ENCODE results near the gene GCC1. TPM values are rescaled to one million over a fixed set of nuclear protein-coding genes. Genes with fewer than 3 reads are reported as not detected.

The GCC1 gene
- total RNA-seq, 1 experiment from 2014 or later, result 25.2 TPM

- H4K20me1 ChIP-seq (ENCODE audit: insufficient read depth), result no peaks in the 10 kb centered on the region
- 0 out of 2 replicates have a peak, but pooled peaks cover 3% of the 10 kb centered on the region for H3K36me3 ChIP-seq (ENCODE audit: low read depth)
- CTCF ChIA-PET, result interaction anchor here (0.7 kb wide), 1 partner anchor 376 kb away, joined by 3 read pairs; no protein-coding TSS in a partner anchor
- H3K4me2 ChIP-seq, result no peak overlapping the region
- no peak overlapping the region for H2AFZ ChIP-seq
- no peak overlapping the region for H3K27ac ChIP-seq
- H3K79me2 ChIP-seq (ENCODE audit: low read depth), result no peaks in the 10 kb centered on the region
- H3K9me2 ChIP-seq (ENCODE audit: insufficient read depth), result no peaks in the 10 kb centered on the region
- no TSS peak for BruUV-seq (replicated peaks)
- POLR2A ChIA-PET (ENCODE audit: unreplicated experiment), result no interaction called here
- H3K9me3 ChIP-seq (ENCODE audit: insufficient read depth, low read depth), result no peaks in the 10 kb centered on the region
- peaks cover 7% of the 10 kb centered on the region; the same call in 1 of the 2 replicates for H3K27me3 ChIP-seq (ENCODE audit: insufficient read depth, low read depth)
- intact Hi-C loops (cut with micrococcal nuclease; ENCODE audit: unreplicated experiment), result no loop called here
- no peak for DNase-seq
- H3F3A ChIP-seq (ENCODE audit: insufficient read depth, low read depth), result no peaks in the 10 kb centered on the region
- H3K4me3 ChIP-seq, result no peak overlapping the region
- TF ChIP-seq CTCF (conservative IDR thresholded peaks at IDR 0.05), result no peak
- no peak for TF ChIP-seq EZH2 (IDR thresholded peaks at IDR 0.05; ENCODE audit: low read depth)
- H3K4me1 ChIP-seq (replicated peaks; ENCODE audit: insufficient read depth), result no peaks in the 10 kb centered on the region
Observed at GRCh38 chr7:127595737-127596136, 10.3 kb upstream of the GCC1 start.

GRCh38 chr7:127594490-127594889 is 9.1 kb upstream of the GCC1 start:
- no peak overlapping the region for H3K27ac ChIP-seq
- peaks cover 4% of the 10 kb centered on the region for H3K4me1 ChIP-seq (replicated peaks; ENCODE audit: insufficient read depth)
- H4K20me1 ChIP-seq (ENCODE audit: insufficient read depth), result no peaks in the 10 kb centered on the region
- 0 out of 2 replicates have a peak, but pooled peaks cover 7% of the 10 kb centered on the region for H3K36me3 ChIP-seq (ENCODE audit: low read depth)
- no peaks in the 10 kb centered on the region for H3K9me2 ChIP-seq (ENCODE audit: insufficient read depth)
- intact Hi-C loops (cut with micrococcal nuclease; ENCODE audit: unreplicated experiment), result no loop called here
- POLR2A ChIA-PET (ENCODE audit: unreplicated experiment), result no interaction called here
- H2AFZ ChIP-seq, result no peak overlapping the region
- H3K9me3 ChIP-seq (ENCODE audit: insufficient read depth, low read depth), result no peaks in the 10 kb centered on the region
- H3K79me2 ChIP-seq (ENCODE audit: low read depth), result peaks cover 6% of the 10 kb centered on the region
- no peaks in the 10 kb centered on the region for H3F3A ChIP-seq (ENCODE audit: insufficient read depth, low read depth)
- no peaks in the 10 kb centered on the region; the same call in 1 of the 2 replicates for H3K27me3 ChIP-seq (ENCODE audit: insufficient read depth, low read depth)
- BruUV-seq (replicated peaks), result no TSS peak
- no peak overlapping the region for H3K4me3 ChIP-seq
- no peak overlapping the region for H3K4me2 ChIP-seq
- no peak for TF ChIP-seq CTCF (conservative IDR thresholded peaks at IDR 0.05)
- no peak for TF ChIP-seq EZH2 (IDR thresholded peaks at IDR 0.05; ENCODE audit: low read depth)
- no peak for DNase-seq
- CTCF ChIA-PET, result no interaction called here

- no peaks in the 10 kb centered on the region; the same call in 1 of the 2 replicates for H3K27me3 ChIP-seq (ENCODE audit: insufficient read depth, low read depth)
- H3K27ac ChIP-seq, result no peak overlapping the region
- DNase-seq, result no peak
- H3K36me3 ChIP-seq (ENCODE audit: low read depth), result 0 out of 2 replicates have a peak, but pooled peaks cover 7% of the 10 kb centered on the region
- peaks cover 17% of the 10 kb centered on the region for H3K79me2 ChIP-seq (ENCODE audit: low read depth)
- ChIA-PET POLR2A (ENCODE audit: unreplicated experiment) (no interaction called here), CTCF (no interaction called here)
- TF ChIP-seq CTCF (conservative IDR thresholded peaks at IDR 0.05) (no peak), EZH2 (IDR thresholded peaks at IDR 0.05; ENCODE audit: low read depth) (no peak)
- no peak overlapping the region for H3K4me2 ChIP-seq
- H3K9me2 ChIP-seq (ENCODE audit: insufficient read depth), result no peaks in the 10 kb centered on the region
- H2AFZ ChIP-seq, result no peak overlapping the region
- H3F3A ChIP-seq (ENCODE audit: insufficient read depth, low read depth), result no peaks in the 10 kb centered on the region
- no peak overlapping the region for H3K4me3 ChIP-seq
- peaks cover 10% of the 10 kb centered on the region for H3K4me1 ChIP-seq (replicated peaks; ENCODE audit: insufficient read depth)
- H3K9me3 ChIP-seq (ENCODE audit: insufficient read depth, low read depth), result no peaks in the 10 kb centered on the region
- intact Hi-C loops (cut with micrococcal nuclease; ENCODE audit: unreplicated experiment), result no loop called here
- H4K20me1 ChIP-seq (ENCODE audit: insufficient read depth), result no peaks in the 10 kb centered on the region
- no TSS peak for BruUV-seq (replicated peaks)
Observed at GRCh38 chr7:127592550-127592949, 7.2 kb upstream of the GCC1 start.

All from PC-9 (cell line).